Measurements from ENCODE around the gene UBE2I. TPM values are rescaled to one million over a fixed set of nuclear protein-coding genes. Genes with fewer than 3 reads are reported as not detected.

The UBE2I gene
- total and polyA plus RNA-seq, 12 donors, result 50.7 to 203 (median 89.2) TPM

DNA sequence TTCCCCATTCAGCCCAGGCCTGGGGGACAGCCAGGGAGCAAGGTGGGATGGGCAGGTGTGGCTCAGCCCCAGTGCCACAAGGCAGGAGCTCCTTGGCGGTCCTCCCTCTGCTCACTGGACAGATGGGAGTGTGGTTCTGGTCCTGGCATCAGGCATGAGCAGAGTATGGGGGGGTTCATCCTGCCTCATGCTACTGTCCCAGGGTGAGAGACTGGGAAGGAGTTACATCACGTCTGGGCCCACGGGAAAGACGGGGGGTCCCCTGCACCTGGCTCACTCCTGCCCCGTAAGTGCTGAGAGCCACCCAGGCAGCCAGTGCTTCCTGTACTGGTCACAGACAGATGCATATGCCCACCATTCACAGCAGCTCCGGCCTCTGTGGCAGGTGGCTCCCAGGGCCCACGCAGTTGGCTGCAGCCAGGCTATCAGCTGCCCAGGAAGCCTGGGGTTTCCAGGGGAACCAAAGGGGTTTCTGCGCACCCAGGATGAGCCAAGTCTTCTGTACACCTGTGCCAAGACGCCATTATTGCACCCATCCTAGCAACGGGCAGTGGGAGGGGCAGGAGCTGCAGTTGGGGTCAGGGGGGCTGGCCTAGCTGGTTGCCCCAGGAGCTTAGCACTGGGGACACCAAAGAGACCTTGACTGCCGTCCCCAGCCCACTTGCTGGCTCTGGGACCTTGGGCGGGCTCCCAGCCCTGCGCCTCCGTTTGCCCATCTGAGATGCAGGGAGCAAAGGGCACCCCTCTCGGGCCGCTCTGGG is 26.0 kb downstream of the UBE2I start:
- Histone ChIP-seq H3K27me3 (peaks cover 9% of the 10 kb centered on the region), H3K4me3 (no peak overlapping the region), H3K36me3 (replicated peaks in 1 of 2) (no peaks in the 10 kb centered on the region), H3K9me3 (replicated peaks in 1 of 3) (no peaks in the 10 kb centered on the region), H3K4me1 (replicated peaks in 1 of 2) (peaks cover 10 to 32% of the 10 kb centered on the region in 2 donors), H3K27ac (peak overlapping the region in 1 of 5 donors; percentile 71)
- 47 to 58% (median 51%) methylated on average over 9 to 16 of the region's 16 CpGs for WGBS, 4 donors
- intact Hi-C loops (cut with DNase I), result no loop called here
- peak in 1 of 7 donors; percentile 83 for DNase-seq
- TF ChIP-seq, protein P1, sequence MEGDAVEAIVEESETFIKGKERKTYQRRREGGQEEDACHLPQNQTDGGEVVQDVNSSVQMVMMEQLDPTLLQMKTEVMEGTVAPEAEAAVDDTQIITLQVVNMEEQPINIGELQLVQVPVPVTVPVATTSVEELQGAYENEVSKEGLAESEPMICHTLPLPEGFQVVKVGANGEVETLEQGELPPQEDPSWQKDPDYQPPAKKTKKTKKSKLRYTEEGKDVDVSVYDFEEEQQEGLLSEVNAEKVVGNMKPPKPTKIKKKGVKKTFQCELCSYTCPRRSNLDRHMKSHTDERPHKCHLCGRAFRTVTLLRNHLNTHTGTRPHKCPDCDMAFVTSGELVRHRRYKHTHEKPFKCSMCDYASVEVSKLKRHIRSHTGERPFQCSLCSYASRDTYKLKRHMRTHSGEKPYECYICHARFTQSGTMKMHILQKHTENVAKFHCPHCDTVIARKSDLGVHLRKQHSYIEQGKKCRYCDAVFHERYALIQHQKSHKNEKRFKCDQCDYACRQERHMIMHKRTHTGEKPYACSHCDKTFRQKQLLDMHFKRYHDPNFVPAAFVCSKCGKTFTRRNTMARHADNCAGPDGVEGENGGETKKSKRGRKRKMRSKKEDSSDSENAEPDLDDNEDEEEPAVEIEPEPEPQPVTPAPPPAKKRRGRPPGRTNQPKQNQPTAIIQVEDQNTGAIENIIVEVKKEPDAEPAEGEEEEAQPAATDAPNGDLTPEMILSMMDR (IDR thresholded peaks at IDR 0.05), result no peak
- peak; percentile 6 to 23 for TF ChIP-seq POLR2A (IDR thresholded peaks at IDR 0.05)

DNA sequence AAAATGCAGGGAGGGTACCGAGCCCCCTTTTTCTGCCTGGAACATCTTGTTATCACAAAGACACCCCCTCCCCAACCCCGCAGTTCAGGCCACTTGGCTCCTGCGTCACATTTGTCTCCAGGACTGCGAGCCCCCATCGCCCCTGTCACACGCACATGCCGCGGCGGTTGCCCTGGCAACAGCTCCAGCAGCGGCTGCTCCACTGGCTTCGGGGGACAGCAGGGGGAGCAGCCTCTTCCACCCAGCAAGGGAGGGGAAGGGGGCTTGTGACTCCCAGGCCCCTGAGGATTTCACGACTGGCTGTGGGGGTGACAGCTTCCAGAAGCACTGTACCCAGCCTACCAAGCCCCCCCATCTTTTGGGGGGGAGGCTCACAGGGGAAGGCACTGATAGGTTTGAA is 26.6 kb downstream of the UBE2I start:
- intact Hi-C loops (cut with DNase I), result no loop called here
- Histone ChIP-seq H3K4me3 (no peak overlapping the region), H3K9me3 (replicated peaks in 1 of 3) (no peaks in the 10 kb centered on the region), H3K4me1 (replicated peaks in 1 of 2) (peaks cover 10 to 32% of the 10 kb centered on the region in 2 donors), H3K36me3 (replicated peaks in 1 of 2) (no peaks in the 10 kb centered on the region), H3K27me3 (peaks cover 9% of the 10 kb centered on the region), H3K27ac (peak overlapping the region in 1 of 5 donors; percentile 71)
- 26 to 50% (median 35%) methylated on average over 2 to 12 of the region's 12 CpGs for WGBS, 4 donors
- TF ChIP-seq POLR2A (IDR thresholded peaks at IDR 0.05), result no peak
- TF ChIP-seq, protein P1 (IDR thresholded peaks at IDR 0.05), result no peak
- DNase-seq, result peak in 1 of 7 donors; percentile 80

DNA sequence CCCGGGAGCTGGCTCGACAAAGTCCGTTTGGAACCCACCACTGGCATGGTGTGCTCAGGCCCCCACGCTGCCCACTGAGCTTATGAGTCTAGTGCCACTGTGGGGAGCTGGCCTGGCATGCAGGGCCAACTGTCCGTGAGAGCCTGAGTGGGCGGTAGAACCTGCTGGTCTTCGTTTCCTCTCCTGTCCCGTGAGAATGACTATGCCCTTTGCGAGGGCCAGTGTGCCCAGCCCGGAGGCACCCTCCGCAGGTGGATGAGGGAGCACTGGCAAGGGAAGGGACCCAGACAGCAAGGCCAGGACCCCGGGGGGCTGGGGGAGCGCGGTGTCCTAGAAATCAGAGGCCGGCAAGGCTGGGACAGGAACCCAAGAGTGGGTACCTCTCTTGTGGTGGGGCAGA is 27.2 kb downstream of the UBE2I start:
- Histone ChIP-seq H3K27ac (peak overlapping the region in 1 of 5 donors; percentile 71), H3K4me1 (replicated peaks in 1 of 2) (peaks cover 10 to 27% of the 10 kb centered on the region in 2 donors), H3K36me3 (replicated peaks in 1 of 2) (no peaks in the 10 kb centered on the region), H3K4me3 (no peak overlapping the region), H3K27me3 (peaks cover 9% of the 10 kb centered on the region), H3K9me3 (replicated peaks in 1 of 3) (no peaks in the 10 kb centered on the region)
- TF ChIP-seq, protein P1 (IDR thresholded peaks at IDR 0.05), result no peak
- TF ChIP-seq POLR2A (IDR thresholded peaks at IDR 0.05), result no peak
- intact Hi-C loops (cut with DNase I), result no loop called here
- 69 to 85% (median 72%) methylated on average over 7 to 15 of the region's 15 CpGs for WGBS, 4 donors
- no peak for DNase-seq

DNA sequence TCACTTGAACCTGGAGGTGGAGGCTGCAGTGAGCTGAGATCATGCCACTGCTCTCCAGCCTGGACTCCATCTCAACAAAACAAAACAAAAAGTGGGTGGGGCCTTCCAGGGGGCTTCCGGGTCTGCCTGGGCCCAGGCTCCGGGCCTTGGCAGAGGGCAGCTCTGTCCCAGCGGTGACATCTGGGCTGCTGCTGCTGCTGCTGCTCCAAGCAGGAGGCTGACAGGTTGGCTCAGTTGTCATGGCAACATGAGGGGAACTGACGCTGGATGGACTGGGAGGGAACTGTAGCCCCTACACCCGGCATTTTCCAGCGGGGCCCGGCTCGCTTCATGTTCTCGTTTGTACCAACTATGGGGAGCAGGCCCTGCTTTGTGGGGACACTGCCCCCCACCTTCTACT is 28.1 kb downstream of the UBE2I start:
- Histone ChIP-seq H3K36me3 (replicated peaks in 1 of 2) (no peaks in the 10 kb centered on the region), H3K27me3 (peaks cover 6% of the 10 kb centered on the region), H3K4me3 (no peak overlapping the region), H3K9me3 (replicated peaks in 1 of 3) (no peaks in the 10 kb centered on the region), H3K27ac (no peak overlapping the region), H3K4me1 (replicated peaks in 1 of 2) (peaks cover 10 to 21% of the 10 kb centered on the region in 2 donors)
- TF ChIP-seq, protein P1 (IDR thresholded peaks at IDR 0.05), result no peak
- TF ChIP-seq POLR2A (IDR thresholded peaks at IDR 0.05), result no peak
- intact Hi-C loops (cut with DNase I), result no loop called here
- no peak for DNase-seq
- whole genome bisulfite sequencing, 4 donors, result 65 to 84% (median 69%) methylated on average over 1 to 9 of the region's 9 CpGs

All from adrenal gland (tissue), 12 donors.